ENCODE results near the gene GDI2.
A peak's percentile ranks its signal among the peaks of the same experiment; 100 is the strongest.

The GDI2 gene

DNA sequence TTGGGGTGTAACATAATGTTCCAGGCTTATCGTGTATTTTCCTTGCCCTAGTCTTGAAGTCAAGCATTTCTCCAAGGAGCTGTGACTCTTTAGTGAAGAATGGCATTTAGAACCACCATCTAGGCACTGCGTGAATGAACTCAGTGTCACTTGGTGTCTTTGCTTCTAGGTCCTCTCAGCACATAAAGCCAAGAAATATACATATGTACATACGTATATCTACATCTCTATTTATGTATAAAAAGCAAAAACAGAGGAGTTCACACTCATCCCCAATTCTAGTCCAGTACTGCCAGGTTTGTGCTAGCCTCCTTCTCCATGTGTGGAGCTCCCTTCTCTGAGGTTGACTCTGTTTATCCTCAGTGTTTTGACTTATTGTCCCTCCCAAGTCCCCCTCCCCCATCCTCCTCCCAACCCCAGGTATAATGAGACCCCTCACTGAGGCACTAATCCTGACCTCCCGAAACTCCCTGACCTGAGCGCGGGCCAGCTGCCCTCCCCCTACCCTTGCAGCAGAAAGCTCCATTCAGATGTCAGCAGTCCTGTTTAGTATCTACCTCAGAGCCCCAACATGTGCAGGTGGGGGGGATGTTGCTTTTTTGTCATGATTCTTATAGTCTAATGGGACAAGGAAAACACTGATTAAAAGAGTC, 61.5 kb downstream of the GDI2 start:
- Histone ChIP-seq H3K27ac (ENCODE audit: insufficient read depth in 1 of 2, low read depth in 1 of 2, low read length in 2 of 2, poor library complexity in 1 of 2, severe bottlenecking in 2 of 2) (no peak overlapping the region), H3K36me3 (ENCODE audit: control insufficient read depth in 4 of 4, insufficient read depth in 4 of 4, low read length in 3 of 4) (peaks cover 14 to 61% (median 36%) of the 10 kb centered on the region in 4 experiments), H3K9me3 (ENCODE audit: control extremely low read depth in 1 of 5, control insufficient read depth in 4 of 5, insufficient read depth in 2 of 5, low read depth in 1 of 5, low read length in 4 of 5) (no peaks in the 10 kb centered on the region), H3K27me3 (replicated peaks in 2 of 5; ENCODE audit: control insufficient read depth in 4 of 5, insufficient read depth in 5 of 5, low read length in 4 of 5) (no peaks in the 10 kb centered on the region), H3K4me1 (ENCODE audit: control extremely low read depth in 1 of 4, control insufficient read depth in 4 of 4, insufficient read depth in 4 of 4, low read length in 3 of 4) (peaks cover 0 to 3% (median 0%) of the 10 kb centered on the region in 4 experiments), H3K4me3 (ENCODE audit: control insufficient read depth in 1 of 7, extremely low read depth in 1 of 7, insufficient read depth in 4 of 7, low read depth in 2 of 7, low read length in 6 of 7) (no peak overlapping the region)
- 100% methylated on average over 4 of the region's 6 CpGs for WGBS (ENCODE audit: insufficient coverage)
- no peak for DNase-seq
- ChIA-PET CTCF (interaction anchor here (0.8 to 1.2 kb wide), 3 partner anchors 11 to 19 kb away, joined by 3 read pairs; no protein-coding TSS in a partner anchor), POLR2A (no interaction called here)

DNA sequence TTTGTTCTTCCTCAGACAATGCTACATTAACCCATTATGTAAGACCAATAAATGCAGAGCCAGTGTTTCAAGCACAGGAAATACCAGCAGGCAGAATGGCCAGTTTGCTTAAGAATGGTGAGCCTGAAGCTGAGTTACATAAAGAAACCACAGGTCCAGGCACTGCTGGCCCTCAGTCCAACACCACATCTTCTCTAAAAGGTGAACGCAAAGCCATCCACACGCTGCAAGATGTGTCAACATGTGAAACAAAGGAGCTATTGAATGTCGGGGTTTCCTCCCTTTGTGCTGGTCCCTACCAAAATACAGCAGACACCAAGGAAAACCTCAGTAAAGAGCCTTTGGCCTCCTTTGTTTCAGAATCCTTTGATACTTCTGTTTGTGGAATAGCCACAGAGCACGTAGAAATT, 64.8 kb downstream of the GDI2 start:
- POLR2A ChIA-PET = no interaction called here
- WGBS (ENCODE audit: insufficient coverage) = 97% methylated on average over 3 of the region's 4 CpGs

DNA sequence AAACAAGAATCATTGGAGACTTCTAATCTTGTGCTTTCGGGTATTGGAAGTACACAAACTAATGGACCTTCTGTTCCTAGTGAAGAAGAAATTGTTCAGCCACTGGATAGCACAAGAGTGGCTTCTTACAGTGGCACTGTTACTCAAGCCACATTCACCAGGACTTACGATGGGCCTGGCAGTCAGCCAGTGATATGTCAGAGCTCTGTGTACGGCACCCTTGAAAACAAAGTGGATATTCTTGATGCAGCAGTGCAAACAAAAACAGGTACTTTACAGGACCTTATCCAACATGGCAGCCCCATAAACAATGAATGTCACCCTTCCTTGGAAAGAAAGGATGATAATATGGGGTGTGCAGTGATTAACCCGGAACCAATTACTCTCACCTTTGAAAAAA, 67.0 kb downstream of the GDI2 start:
- 94% methylated on average over 2 of the region's 4 CpGs for WGBS (ENCODE audit: insufficient coverage)
- ChIA-PET CTCF (interaction anchor here (0.6 kb wide), 2 partner anchors 9 to 12 kb away, joined by 3 to 4 read pairs; no protein-coding TSS in a partner anchor), POLR2A (no interaction called here)
- peaks cover 2 to 8% (median 5%) of the 10 kb centered on the region in 4 experiments for H3K4me1 ChIP-seq (ENCODE audit: control extremely low read depth in 1 of 4, control insufficient read depth in 4 of 4, insufficient read depth in 4 of 4, low read length in 3 of 4)
- H3K9me3 ChIP-seq (ENCODE audit: control extremely low read depth in 1 of 5, control insufficient read depth in 4 of 5, insufficient read depth in 2 of 5, low read depth in 1 of 5, low read length in 4 of 5) = no peaks in the 10 kb centered on the region
- no peaks in the 10 kb centered on the region for H3K27me3 ChIP-seq (replicated peaks in 2 of 5; ENCODE audit: control insufficient read depth in 4 of 5, insufficient read depth in 5 of 5, low read length in 4 of 5)
- peaks cover 22 to 71% (median 46%) of the 10 kb centered on the region in 4 experiments for H3K36me3 ChIP-seq (ENCODE audit: control insufficient read depth in 4 of 4, insufficient read depth in 4 of 4, low read length in 3 of 4)
- no peak overlapping the region for H3K4me3 ChIP-seq (ENCODE audit: control insufficient read depth in 1 of 7, extremely low read depth in 1 of 7, insufficient read depth in 4 of 7, low read depth in 2 of 7, low read length in 6 of 7)
- no peak overlapping the region for H3K27ac ChIP-seq (ENCODE audit: insufficient read depth in 1 of 2, low read depth in 1 of 2, low read length in 2 of 2, poor library complexity in 1 of 2, severe bottlenecking in 2 of 2)
- no peak for DNase-seq

More for the DNA sequence above, 64.8 kb downstream of the GDI2 start:
- peaks cover 18 to 70% (median 45%) of the 10 kb centered on the region in 4 experiments for H3K36me3 ChIP-seq (ENCODE audit: control insufficient read depth in 4 of 4, insufficient read depth in 4 of 4, low read length in 3 of 4)
- no peaks in the 10 kb centered on the region for H3K9me3 ChIP-seq (ENCODE audit: control extremely low read depth in 1 of 5, control insufficient read depth in 4 of 5, insufficient read depth in 2 of 5, low read depth in 1 of 5, low read length in 4 of 5)
- DNase-seq = no peak
- H3K4me3 ChIP-seq (ENCODE audit: control insufficient read depth in 1 of 7, extremely low read depth in 1 of 7, insufficient read depth in 4 of 7, low read depth in 2 of 7, low read length in 6 of 7) = no peak overlapping the region
- CTCF ChIA-PET = interaction anchor here (0.6 to 1.3 kb wide), 2 partner anchors 11 to 315 kb away, joined by 3 read pairs; no protein-coding TSS in a partner anchor
- no peaks in the 10 kb centered on the region for H3K27me3 ChIP-seq (replicated peaks in 2 of 5; ENCODE audit: control insufficient read depth in 4 of 5, insufficient read depth in 5 of 5, low read length in 4 of 5)
- H3K4me1 ChIP-seq (ENCODE audit: control extremely low read depth in 1 of 4, control insufficient read depth in 4 of 4, insufficient read depth in 4 of 4, low read length in 3 of 4) = peaks cover 0 to 3% (median 0%) of the 10 kb centered on the region in 4 experiments
- H3K27ac ChIP-seq (ENCODE audit: insufficient read depth in 1 of 2, low read depth in 1 of 2, low read length in 2 of 2, poor library complexity in 1 of 2, severe bottlenecking in 2 of 2) = no peak overlapping the region

DNA sequence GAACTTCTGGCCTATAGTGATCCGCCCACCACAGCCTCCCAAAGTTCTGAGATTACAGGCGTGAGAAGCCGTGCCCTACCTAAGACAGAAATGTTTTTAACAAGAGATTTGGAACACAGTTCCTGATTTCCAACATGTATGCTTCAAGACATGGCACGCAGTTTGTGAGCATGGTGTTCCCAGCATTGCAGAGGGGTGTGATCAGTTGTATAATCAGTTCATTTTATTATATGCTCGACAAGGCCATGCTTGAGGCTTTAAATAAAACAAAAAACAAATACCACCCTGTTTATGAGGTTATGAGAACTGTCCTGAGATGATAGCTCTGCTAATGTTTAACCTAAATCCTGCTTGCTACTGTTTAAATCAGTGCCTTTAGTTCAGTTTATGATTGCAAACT, 68.4 kb downstream of the GDI2 start:
- Histone ChIP-seq H3K4me3 (ENCODE audit: control insufficient read depth in 1 of 7, extremely low read depth in 1 of 7, insufficient read depth in 4 of 7, low read depth in 2 of 7, low read length in 6 of 7) (no peak overlapping the region), H3K27me3 (replicated peaks in 2 of 5; ENCODE audit: control insufficient read depth in 4 of 5, insufficient read depth in 5 of 5, low read length in 4 of 5) (no peaks in the 10 kb centered on the region), H3K27ac (ENCODE audit: insufficient read depth in 1 of 2, low read depth in 1 of 2, low read length in 2 of 2, poor library complexity in 1 of 2, severe bottlenecking in 2 of 2) (no peak overlapping the region), H3K4me1 (ENCODE audit: control extremely low read depth in 1 of 4, control insufficient read depth in 4 of 4, insufficient read depth in 4 of 4, low read length in 3 of 4) (peaks cover 4 to 13% (median 8%) of the 10 kb centered on the region in 4 experiments), H3K9me3 (ENCODE audit: control extremely low read depth in 1 of 5, control insufficient read depth in 4 of 5, insufficient read depth in 2 of 5, low read depth in 1 of 5, low read length in 4 of 5) (no peaks in the 10 kb centered on the region), H3K36me3 (ENCODE audit: control insufficient read depth in 4 of 4, insufficient read depth in 4 of 4, low read length in 3 of 4) (peaks cover 26 to 77% (median 52%) of the 10 kb centered on the region in 4 experiments)
- CTCF ChIA-PET = no interaction called here
- WGBS (ENCODE audit: insufficient coverage) = 100% methylated on average over 2 of the region's 5 CpGs
- POLR2A ChIA-PET = interaction anchor here (1.0 kb wide), 1 partner anchor 47 kb away, joined by 3 read pairs; no protein-coding TSS in a partner anchor
- no peak for DNase-seq

DNA sequence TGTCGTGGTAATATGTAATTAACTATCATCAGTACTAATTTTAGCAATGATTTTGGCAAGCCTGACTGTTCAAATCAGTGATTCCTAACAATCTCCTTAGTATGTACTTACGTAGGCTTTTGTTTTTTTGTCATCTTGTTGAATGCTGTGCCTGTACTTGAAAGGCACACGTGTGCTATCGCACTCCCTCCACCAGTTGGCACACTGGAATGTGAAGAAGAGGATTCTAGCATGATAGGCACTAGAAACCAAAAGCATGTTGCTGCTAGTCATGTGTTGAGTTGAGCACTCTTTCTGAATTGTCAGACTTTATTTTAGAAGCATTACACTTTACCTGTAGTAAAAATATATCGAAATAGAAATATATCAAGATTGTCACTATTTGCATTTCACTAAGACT, 69.5 kb downstream of the GDI2 start:
- H3K27ac ChIP-seq (ENCODE audit: insufficient read depth in 1 of 2, low read depth in 1 of 2, low read length in 2 of 2, poor library complexity in 1 of 2, severe bottlenecking in 2 of 2) = no peak overlapping the region
- H3K9me3 ChIP-seq (ENCODE audit: control extremely low read depth in 1 of 5, control insufficient read depth in 4 of 5, insufficient read depth in 2 of 5, low read depth in 1 of 5, low read length in 4 of 5) = no peaks in the 10 kb centered on the region
- no peaks in the 10 kb centered on the region for H3K27me3 ChIP-seq (replicated peaks in 2 of 5; ENCODE audit: control insufficient read depth in 4 of 5, insufficient read depth in 5 of 5, low read length in 4 of 5)
- no peak overlapping the region for H3K4me3 ChIP-seq (ENCODE audit: control insufficient read depth in 1 of 7, extremely low read depth in 1 of 7, insufficient read depth in 4 of 7, low read depth in 2 of 7, low read length in 6 of 7)
- CTCF ChIA-PET = no interaction called here
- peak in 2 of 3 donors; percentile 7 to 8 for DNase-seq
- H3K36me3 ChIP-seq (ENCODE audit: control insufficient read depth in 4 of 4, insufficient read depth in 4 of 4, low read length in 3 of 4) = peaks cover 26 to 74% (median 49%) of the 10 kb centered on the region in 4 experiments
- H3K4me1 ChIP-seq (ENCODE audit: control extremely low read depth in 1 of 4, control insufficient read depth in 4 of 4, insufficient read depth in 4 of 4, low read length in 3 of 4) = peaks cover 4 to 13% (median 8%) of the 10 kb centered on the region in 4 experiments
- WGBS (ENCODE audit: insufficient coverage) = no CpG with 5 or more reads among the region's 5 CpGs
- POLR2A ChIA-PET = no interaction called here

DNA sequence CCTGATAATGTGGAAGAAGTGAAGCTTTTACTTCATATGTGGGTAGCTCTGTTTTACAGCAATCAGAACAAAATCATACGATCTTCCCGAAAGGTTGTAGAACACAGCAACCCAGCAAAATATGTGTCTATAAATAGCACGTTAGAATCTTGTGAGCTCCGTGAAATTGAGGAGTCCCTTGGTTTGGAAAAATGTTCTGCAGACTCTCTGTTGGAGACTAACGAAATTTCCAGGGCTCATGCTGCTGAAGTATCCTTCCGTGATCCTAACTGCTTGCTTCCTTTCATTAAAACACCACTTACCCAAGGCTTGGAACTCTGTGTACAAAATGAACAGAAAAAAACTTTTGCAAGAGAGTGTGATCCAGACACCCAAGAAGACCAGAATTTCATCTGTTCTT, 71.1 kb downstream of the GDI2 start:
- POLR2A ChIA-PET = no interaction called here
- Histone ChIP-seq H3K27ac (ENCODE audit: insufficient read depth in 1 of 2, low read depth in 1 of 2, low read length in 2 of 2, poor library complexity in 1 of 2, severe bottlenecking in 2 of 2) (no peak overlapping the region), H3K4me3 (ENCODE audit: control insufficient read depth in 1 of 7, extremely low read depth in 1 of 7, insufficient read depth in 4 of 7, low read depth in 2 of 7, low read length in 6 of 7) (no peak overlapping the region), H3K27me3 (replicated peaks in 2 of 5; ENCODE audit: control insufficient read depth in 4 of 5, insufficient read depth in 5 of 5, low read length in 4 of 5) (no peaks in the 10 kb centered on the region), H3K36me3 (ENCODE audit: control insufficient read depth in 4 of 4, insufficient read depth in 4 of 4, low read length in 3 of 4) (peaks cover 24 to 62% (median 42%) of the 10 kb centered on the region in 4 experiments), H3K9me3 (ENCODE audit: control extremely low read depth in 1 of 5, control insufficient read depth in 4 of 5, insufficient read depth in 2 of 5, low read depth in 1 of 5, low read length in 4 of 5) (no peaks in the 10 kb centered on the region), H3K4me1 (ENCODE audit: control extremely low read depth in 1 of 4, control insufficient read depth in 4 of 4, insufficient read depth in 4 of 4, low read length in 3 of 4) (peaks cover 4 to 13% (median 8%) of the 10 kb centered on the region in 4 experiments)
- WGBS (ENCODE audit: insufficient coverage) = 97% methylated on average over 4 of the region's 6 CpGs
- DNase-seq = no peak
- CTCF ChIA-PET = interaction anchor here (0.6 kb wide), 2 partner anchors 31 to 246 kb away, joined by 3 read pairs; no protein-coding TSS in a partner anchor

DNA sequence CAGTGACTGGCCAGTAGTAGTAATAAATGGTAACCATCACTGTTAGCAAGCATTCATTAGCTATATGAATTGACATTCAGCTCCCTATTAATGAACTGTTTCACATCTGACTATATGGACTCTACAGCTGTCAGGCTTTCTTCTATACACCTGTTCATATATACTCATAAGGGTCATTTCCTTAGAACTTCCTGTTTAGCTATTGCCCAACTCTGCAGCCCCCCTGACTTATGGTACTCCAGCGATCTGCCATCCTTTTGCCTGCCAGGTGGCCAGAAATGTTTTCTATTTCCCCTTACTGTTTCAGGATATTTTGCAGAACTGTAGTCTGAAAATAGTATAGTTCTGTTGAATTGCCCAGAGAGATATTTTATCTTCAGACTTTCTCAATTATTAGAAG, 72.0 kb downstream of the GDI2 start:
- CTCF ChIA-PET = interaction anchor here (1.0 to 1.9 kb wide), 3 partner anchors 9 to 48 kb away, joined by 3 to 4 read pairs (median 4); no protein-coding TSS in a partner anchor
- peak in 2 of 3 donors; percentile 49 to 58 for DNase-seq
- WGBS (ENCODE audit: insufficient coverage) = no CpG with 5 or more reads among the region's 1 CpG

More for the DNA sequence above, 72.0 kb downstream of the GDI2 start:
- Histone ChIP-seq H3K27ac (ENCODE audit: insufficient read depth in 1 of 2, low read depth in 1 of 2, low read length in 2 of 2, poor library complexity in 1 of 2, severe bottlenecking in 2 of 2) (no peak overlapping the region), H3K36me3 (ENCODE audit: control insufficient read depth in 4 of 4, insufficient read depth in 4 of 4, low read length in 3 of 4) (peaks cover 19 to 54% (median 35%) of the 10 kb centered on the region in 4 experiments), H3K9me3 (ENCODE audit: control extremely low read depth in 1 of 5, control insufficient read depth in 4 of 5, insufficient read depth in 2 of 5, low read depth in 1 of 5, low read length in 4 of 5) (no peaks in the 10 kb centered on the region), H3K27me3 (replicated peaks in 2 of 5; ENCODE audit: control insufficient read depth in 4 of 5, insufficient read depth in 5 of 5, low read length in 4 of 5) (no peaks in the 10 kb centered on the region), H3K4me1 (ENCODE audit: control extremely low read depth in 1 of 4, control insufficient read depth in 4 of 4, insufficient read depth in 4 of 4, low read length in 3 of 4) (peaks cover 4 to 10% (median 8%) of the 10 kb centered on the region in 4 experiments), H3K4me3 (ENCODE audit: control insufficient read depth in 1 of 7, extremely low read depth in 1 of 7, insufficient read depth in 4 of 7, low read depth in 2 of 7, low read length in 6 of 7) (peak overlapping the region in 1 of 7 experiments; percentile 7)
- POLR2A ChIA-PET = interaction anchor here (0.6 kb wide), 1 partner anchor 15 kb away, joined by 3 read pairs; no protein-coding TSS in a partner anchor
